Subcutaneous abdominal adipose tissue (tissue), 5 donors: ENCODE data around the gene HNRNPH2.
A peak's percentile ranks its signal among the peaks of the same experiment; 100 is the strongest.

Experiments used
- H3K27ac ChIP-seq: one replicate; pipeline ENCODE4 v1.7.0; 2013; ENCODE audit warnings: low read depth, mild to moderate bottlenecking, inconsistent platforms, low read length, moderate library complexity
- H3K27me3 ChIP-seq, 5 donors: one replicate each; pipeline ENCODE4 v1.7.0; 2013; ENCODE audit warnings: low read length in 5 of 5, inconsistent platforms in 1 of 5; ENCODE audit not compliant: control insufficient read depth in 5 of 5, insufficient read depth in 4 of 5
- H3K36me3 ChIP-seq, 5 donors: one replicate each; pipeline ENCODE4 v1.7.0; 2013; ENCODE audit warnings: low read length in 5 of 5; ENCODE audit not compliant: control insufficient read depth in 5 of 5, insufficient read depth in 5 of 5
- H3K4me1 ChIP-seq, 5 donors: one replicate each; pipeline ENCODE4 v1.7.0; 2013; ENCODE audit warnings: low read length in 5 of 5, mild to moderate bottlenecking in 3 of 5, moderate library complexity in 1 of 5; ENCODE audit not compliant: control insufficient read depth in 5 of 5, insufficient read depth in 5 of 5
- H3K4me3 ChIP-seq, 5 donors: one replicate each; pipeline ENCODE4 v1.7.0; 2013; ENCODE audit warnings: low read length in 5 of 5, low read depth in 1 of 5
- H3K9ac ChIP-seq, 5 donors: one replicate each; pipeline ENCODE4 v1.7.0; 2013; ENCODE audit warnings: low read length in 5 of 5, mild to moderate bottlenecking in 4 of 5, moderate library complexity in 3 of 5
- H3K9me3 ChIP-seq, 5 donors: one replicate each; pipeline ENCODE4 v1.7.0; 2013; ENCODE audit warnings: low read length in 5 of 5; ENCODE audit not compliant: control insufficient read depth in 5 of 5
- donor health status: healthy.
- donor health status: healthy.
- donor health status: healthy.
- donor health status: healthy.
- donor health status: healthy.

Gene HNRNPH2

GRCh38 chrX:101377547-101377946 is 30.5 kb upstream of the HNRNPH2 start:
- no peaks in the 10 kb centered on the region for H3K36me3 ChIP-seq
- no peak overlapping the region for H3K27ac ChIP-seq
- no peak overlapping the region for H3K4me3 ChIP-seq
- H3K9me3 ChIP-seq, result no peaks in the 10 kb centered on the region
- no peak overlapping the region for H3K9ac ChIP-seq
- H3K27me3 ChIP-seq, result peaks cover 0 to 6% (median 3%) of the 10 kb centered on the region in 5 donors
- no peaks in the 10 kb centered on the region for H3K4me1 ChIP-seq

GRCh38 chrX:101383679-101384205 is 24.3 kb upstream of the HNRNPH2 start:
- H3K9ac ChIP-seq, result no peak overlapping the region
- H3K4me1 ChIP-seq, result no peaks in the 10 kb centered on the region
- H3K27me3 ChIP-seq, result peaks cover 0 to 12% (median 4%) of the 10 kb centered on the region in 5 donors
- no peak overlapping the region for H3K4me3 ChIP-seq
- H3K36me3 ChIP-seq, result no peaks in the 10 kb centered on the region
- no peaks in the 10 kb centered on the region for H3K9me3 ChIP-seq
- H3K27ac ChIP-seq, result no peak overlapping the region

GRCh38 chrX:101385026-101385684 is 22.9 kb upstream of the HNRNPH2 start:
- Histone ChIP-seq H3K27me3 (peaks cover 0 to 13% (median 4%) of the 10 kb centered on the region in 5 donors), H3K9ac (peak overlapping the region in 1 of 5 donors; percentile 18), H3K4me1 (peaks cover 0 to under 1% (median 0%) of the 10 kb centered on the region in 5 donors), H3K27ac (no peak overlapping the region), H3K36me3 (no peaks in the 10 kb centered on the region), H3K9me3 (no peaks in the 10 kb centered on the region), H3K4me3 (peak overlapping the region; percentile 6 to 50 (median 40))

GRCh38 chrX:101385795-101386541 is 22.1 kb upstream of the HNRNPH2 start, which contains the start of gene BTK:
Gene BTK (minus strand): TSS chrX:101386191. CDS start chrX:101375284, 10,907 bp downstream.
- H3K27ac ChIP-seq, result no peak within 1 kb of the TSS
- H3K9ac ChIP-seq, result peak within 1 kb of the TSS in 1 of 5 donors; percentile 18

GRCh38 chrX:101386542-101386885 is 21.5 kb upstream of the HNRNPH2 start:
- Histone ChIP-seq H3K9ac (no peak overlapping the region), H3K27ac (no peak overlapping the region), H3K4me1 (peaks cover 0 to 6% (median 4%) of the 10 kb centered on the region in 5 donors), H3K4me3 (no peak overlapping the region), H3K9me3 (peaks cover 0 to 2% (median 0%) of the 10 kb centered on the region in 5 donors), H3K36me3 (no peaks in the 10 kb centered on the region), H3K27me3 (peaks cover 2 to 13% (median 4%) of the 10 kb centered on the region in 5 donors)

More at GRCh38 chrX:101385795-101386541, 22.1 kb upstream of the HNRNPH2 start, which contains the start of gene BTK:
- peaks cover 2 to 13% (median 4%) of the 10 kb centered on the region in 5 donors for H3K27me3 ChIP-seq
- no peaks in the 10 kb centered on the region for H3K36me3 ChIP-seq
- H3K4me3 ChIP-seq, result peak within 1 kb of the TSS; percentile 6 to 50 (median 40)
- H3K9me3 ChIP-seq, result peaks cover 0 to 2% (median 0%) of the 10 kb centered on the region in 5 donors
- H3K4me1 ChIP-seq, result peaks cover 0 to 5% (median 3%) of the 10 kb centered on the region in 5 donors

- Histone ChIP-seq H3K27me3 (peaks cover 4 to 13% (median 5%) of the 10 kb centered on the region in 5 donors), H3K27ac (no peak overlapping the region), H3K9me3 (peaks cover 0 to 2% (median 0%) of the 10 kb centered on the region in 5 donors), H3K4me1 (peaks cover 0 to 14% (median 10%) of the 10 kb centered on the region in 5 donors), H3K4me3 (no peak overlapping the region), H3K36me3 (peaks cover 0 to 7% (median 4%) of the 10 kb centered on the region in 5 donors), H3K9ac (no peak overlapping the region)
Observed at GRCh38 chrX:101388604-101389003, 19.4 kb upstream of the HNRNPH2 start.

GRCh38 chrX:101390664-101391525 is 17.1 kb upstream of the HNRNPH2 start, which contains the start of gene RPL36A:
Gene RPL36A (plus strand): TSS chrX:101391011. CDS start chrX:101391044, 33 bp downstream.
- Histone ChIP-seq H3K4me3 (peak within 1 kb of the TSS; percentile 70 to 89 (median 73)), H3K36me3 (peaks cover 0 to 11% (median 5%) of the 10 kb centered on the region in 5 donors), H3K27ac (peak within 1 kb of the TSS; percentile 52), H3K9ac (peak within 1 kb of the TSS; percentile 58 to 83 (median 70)), H3K4me1 (peaks cover 0 to 14% (median 10%) of the 10 kb centered on the region in 5 donors), H3K27me3 (peaks cover 4 to 7% (median 5%) of the 10 kb centered on the region in 5 donors), H3K9me3 (peaks cover 0 to 2% (median 0%) of the 10 kb centered on the region in 5 donors)

GRCh38 chrX:101391831-101392230 is 16.2 kb upstream of the HNRNPH2 start:
- Histone ChIP-seq H3K9me3 (peaks cover 0 to 2% (median 0%) of the 10 kb centered on the region in 5 donors), H3K27me3 (peaks cover 4 to 7% (median 5%) of the 10 kb centered on the region in 5 donors), H3K4me3 (peak overlapping the region in 4 of 5 donors; percentile 70 to 89 (median 72)), H3K4me1 (peaks cover 0 to 14% (median 10%) of the 10 kb centered on the region in 5 donors), H3K9ac (peak overlapping the region in 3 of 5 donors; percentile 58 to 83 (median 81)), H3K36me3 (peaks cover 0 to 12% (median 5%) of the 10 kb centered on the region in 5 donors), H3K27ac (peak overlapping the region; percentile 52)
